ENCODE data around the gene APAF1.

APAF1 gene

GRCh38 chr12:98733667-98734350 lies 88.7 kb downstream of the APAF1 start:
- no peak overlapping the region for H3K27ac ChIP-seq
- TF ChIP-seq CTCF (conservative IDR thresholded peaks at IDR 0.05): no peak

GRCh38 chr12:98735821-98736220 lies 90.7 kb downstream of the APAF1 start:
- no peak for TF ChIP-seq CTCF (conservative IDR thresholded peaks at IDR 0.05)
- H3K27ac ChIP-seq: peak overlapping the region; percentile 77

GRCh38 chr12:98736352-98737321 lies 91.5 kb downstream of the APAF1 start:
- no peak for TF ChIP-seq CTCF (conservative IDR thresholded peaks at IDR 0.05)
- peak overlapping the region; percentile 77 for H3K27ac ChIP-seq

GRCh38 chr12:98737322-98737712 lies 92.2 kb downstream of the APAF1 start:
- TF ChIP-seq CTCF (conservative IDR thresholded peaks at IDR 0.05): no peak
- peak overlapping the region; percentile 77 for H3K27ac ChIP-seq

- H3K27ac ChIP-seq: peak overlapping the region; percentile 77
- no peak for TF ChIP-seq CTCF (conservative IDR thresholded peaks at IDR 0.05)
These were observed 92.9 kb downstream of the APAF1 start for GRCh38 chr12:98738002-98738401.

GRCh38 chr12:98738539-98738938 lies 93.4 kb downstream of the APAF1 start:
- TF ChIP-seq CTCF (conservative IDR thresholded peaks at IDR 0.05): no peak
- peak overlapping the region; percentile 77; the same call in 1 of the 2 replicates for H3K27ac ChIP-seq

- no peak overlapping the region for H3K27ac ChIP-seq
- no peak for TF ChIP-seq CTCF (conservative IDR thresholded peaks at IDR 0.05)
These were observed 95.7 kb downstream of the APAF1 start for GRCh38 chr12:98740751-98741150.
